ENCODE measurements around the gene TNFSF12.

Gene TNFSF12

DNA sequence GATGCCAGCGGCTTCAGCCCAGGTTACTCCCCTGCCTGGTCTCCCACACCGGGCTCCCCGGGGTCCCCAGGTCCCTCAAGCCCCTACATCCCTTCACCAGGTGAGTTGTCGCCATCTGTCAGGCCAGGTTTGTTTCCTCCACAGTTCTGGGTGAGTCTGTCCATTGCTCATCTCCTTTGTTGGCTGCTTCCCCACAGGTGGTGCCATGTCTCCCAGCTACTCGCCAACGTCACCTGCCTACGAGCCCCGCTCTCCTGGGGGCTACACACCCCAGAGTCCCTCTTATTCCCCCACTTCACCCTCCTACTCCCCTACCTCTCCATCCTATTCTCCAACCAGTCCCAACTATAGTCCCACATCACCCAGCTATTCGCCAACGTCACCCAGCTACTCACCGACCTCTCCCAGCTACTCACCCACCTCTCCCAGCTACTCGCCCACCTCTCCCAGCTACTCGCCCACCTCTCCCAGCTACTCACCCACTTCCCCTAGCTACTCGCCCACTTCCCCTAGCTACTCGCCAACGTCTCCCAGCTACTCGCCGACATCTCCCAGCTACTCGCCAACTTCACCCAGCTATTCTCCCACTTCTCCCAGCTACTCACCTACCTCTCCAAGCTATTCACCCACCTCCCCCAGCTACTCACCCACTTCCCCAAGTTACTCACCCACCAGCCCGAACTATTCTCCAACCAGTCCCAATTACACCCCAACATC, 35.9 kb upstream of the TNFSF12 start:
- no peaks in the 10 kb centered on the region for H3K27me3 ChIP-seq (ENCODE audit: control insufficient read depth, insufficient read depth, low read length)
- H3K4me1 ChIP-seq (ENCODE audit: control insufficient read depth, insufficient read depth, low read length), result no peaks in the 10 kb centered on the region
- H3K4me3 ChIP-seq (ENCODE audit: low read depth, low read length), result no peak overlapping the region
- H3K36me3 ChIP-seq (ENCODE audit: control insufficient read depth, insufficient read depth, low read length), result peaks cover 50% of the 10 kb centered on the region
- H3K9ac ChIP-seq (ENCODE audit: low read depth, low read length), result no peak overlapping the region
- H3K9me3 ChIP-seq (ENCODE audit: control insufficient read depth, insufficient read depth, low read length), result no peaks in the 10 kb centered on the region

DNA sequence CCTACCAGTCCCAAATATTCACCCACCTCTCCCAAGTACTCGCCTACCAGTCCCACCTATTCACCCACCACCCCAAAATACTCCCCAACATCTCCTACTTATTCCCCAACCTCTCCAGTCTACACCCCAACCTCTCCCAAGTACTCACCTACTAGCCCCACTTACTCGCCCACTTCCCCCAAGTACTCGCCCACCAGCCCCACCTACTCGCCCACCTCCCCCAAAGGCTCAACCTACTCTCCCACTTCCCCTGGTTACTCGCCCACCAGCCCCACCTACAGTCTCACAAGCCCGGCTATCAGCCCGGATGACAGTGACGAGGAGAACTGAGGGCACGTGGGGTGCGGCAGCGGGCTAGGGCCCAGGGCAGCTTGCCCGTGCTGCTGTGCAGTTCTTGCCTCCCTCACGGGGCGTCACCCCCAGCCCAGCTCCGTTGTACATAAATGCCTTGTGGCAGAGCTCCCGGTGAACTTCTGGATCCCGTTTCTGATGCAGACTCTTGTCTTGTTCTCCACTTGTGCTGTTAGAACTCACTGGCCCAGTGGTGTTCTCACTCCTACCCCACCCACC, 34.9 kb upstream of the TNFSF12 start:
- peaks cover 44% of the 10 kb centered on the region for H3K36me3 ChIP-seq (ENCODE audit: control insufficient read depth, insufficient read depth, low read length)
- H3K4me1 ChIP-seq (ENCODE audit: control insufficient read depth, insufficient read depth, low read length), result no peaks in the 10 kb centered on the region
- H3K9ac ChIP-seq (ENCODE audit: low read depth, low read length), result no peak overlapping the region
- no peak overlapping the region for H3K4me3 ChIP-seq (ENCODE audit: low read depth, low read length)
- no peaks in the 10 kb centered on the region for H3K9me3 ChIP-seq (ENCODE audit: control insufficient read depth, insufficient read depth, low read length)
- no peaks in the 10 kb centered on the region for H3K27me3 ChIP-seq (ENCODE audit: control insufficient read depth, insufficient read depth, low read length)

DNA sequence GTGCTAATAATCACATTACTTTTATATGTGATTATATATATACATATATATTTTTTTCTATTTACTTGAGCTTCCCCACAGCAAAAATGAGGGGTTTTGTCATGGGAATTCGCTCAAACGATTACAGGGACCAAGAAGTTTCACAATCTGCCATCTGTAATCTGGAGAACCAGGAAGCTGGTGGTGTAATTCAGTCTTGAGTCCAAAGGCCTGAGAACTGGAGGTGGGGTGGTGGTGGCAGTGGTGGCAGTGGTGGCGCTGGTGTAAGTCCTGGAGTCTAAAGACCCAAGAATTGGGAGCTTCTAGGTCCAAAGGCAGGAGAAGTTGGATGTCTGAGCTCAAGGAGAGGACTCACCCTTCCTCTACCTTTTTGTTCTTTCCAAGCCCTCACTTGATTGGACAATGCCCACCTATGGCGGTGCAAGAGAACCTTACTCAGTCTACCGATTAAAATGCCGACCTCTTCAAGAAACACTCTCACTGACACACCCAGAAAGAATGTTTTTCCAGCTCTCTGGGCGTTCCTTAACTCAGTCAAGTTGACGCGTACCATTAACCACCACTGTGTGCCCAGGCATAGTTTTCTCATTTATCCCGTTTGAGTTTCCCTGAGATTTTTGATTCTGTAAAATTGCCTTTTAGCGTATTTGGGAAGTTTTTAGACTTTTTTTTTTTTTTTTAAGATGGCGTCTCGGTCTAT, 32.8 kb upstream of the TNFSF12 start:
- Histone ChIP-seq H3K9me3 (ENCODE audit: control insufficient read depth, insufficient read depth, low read length) (no peaks in the 10 kb centered on the region), H3K36me3 (ENCODE audit: control insufficient read depth, insufficient read depth, low read length) (peaks cover 30% of the 10 kb centered on the region), H3K9ac (ENCODE audit: low read depth, low read length) (no peak overlapping the region), H3K27me3 (ENCODE audit: control insufficient read depth, insufficient read depth, low read length) (no peaks in the 10 kb centered on the region), H3K4me3 (ENCODE audit: low read depth, low read length) (no peak overlapping the region), H3K4me1 (ENCODE audit: control insufficient read depth, insufficient read depth, low read length) (no peaks in the 10 kb centered on the region)

DNA sequence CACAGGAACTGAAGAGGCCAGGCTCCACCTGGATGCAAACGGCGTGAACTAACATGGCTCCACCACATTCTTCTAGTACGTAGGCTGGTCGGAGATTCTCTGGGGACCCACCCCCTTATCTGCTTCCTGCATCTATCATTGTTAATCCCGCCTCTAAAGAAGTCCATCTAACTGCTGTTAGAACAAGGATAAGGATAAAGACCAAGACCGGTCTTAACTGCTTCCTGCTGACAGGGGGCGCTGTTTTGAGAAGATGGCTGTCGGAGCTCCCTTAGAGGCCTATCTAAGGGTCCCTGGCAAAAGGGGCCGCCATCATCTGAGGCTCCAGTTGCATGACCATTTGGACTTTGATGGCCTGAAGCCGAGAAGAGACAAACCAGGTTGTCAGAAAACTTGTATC, 25.8 kb upstream of the TNFSF12 start:
- Histone ChIP-seq H3K27me3 (ENCODE audit: control insufficient read depth, insufficient read depth, low read length) (no peaks in the 10 kb centered on the region), H3K9me3 (ENCODE audit: control insufficient read depth, insufficient read depth, low read length) (no peaks in the 10 kb centered on the region), H3K36me3 (ENCODE audit: control insufficient read depth, insufficient read depth, low read length) (no peaks in the 10 kb centered on the region), H3K9ac (ENCODE audit: low read depth, low read length) (no peak overlapping the region), H3K4me3 (ENCODE audit: low read depth, low read length) (peak overlapping the region; percentile 4), H3K4me1 (ENCODE audit: control insufficient read depth, insufficient read depth, low read length) (no peaks in the 10 kb centered on the region)

DNA sequence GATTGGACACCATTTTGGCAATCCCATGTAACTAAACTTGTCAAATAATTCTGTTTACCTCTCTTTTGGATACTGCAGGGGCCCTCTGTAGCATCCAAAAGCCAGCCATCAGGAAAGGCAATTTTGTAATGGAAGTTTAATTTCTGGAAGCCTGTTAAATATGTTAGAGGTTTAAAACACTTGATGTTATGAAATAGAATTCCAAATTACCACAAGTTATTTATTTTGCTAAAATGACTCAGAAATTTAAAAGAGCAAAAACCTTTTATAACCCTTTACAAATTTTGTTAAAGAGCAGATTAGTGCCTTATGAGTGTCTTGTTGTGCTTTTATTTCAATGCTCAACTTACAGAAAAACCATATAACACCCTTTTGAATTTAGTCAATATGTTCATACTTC, 20.0 kb upstream of the TNFSF12 start:
- H3K36me3 ChIP-seq (ENCODE audit: control insufficient read depth, insufficient read depth, low read length), result no peaks in the 10 kb centered on the region
- H3K4me3 ChIP-seq (ENCODE audit: low read depth, low read length), result no peak overlapping the region
- no peak overlapping the region for H3K9ac ChIP-seq (ENCODE audit: low read depth, low read length)
- no peaks in the 10 kb centered on the region for H3K27me3 ChIP-seq (ENCODE audit: control insufficient read depth, insufficient read depth, low read length)
- H3K9me3 ChIP-seq (ENCODE audit: control insufficient read depth, insufficient read depth, low read length), result no peaks in the 10 kb centered on the region
- H3K4me1 ChIP-seq (ENCODE audit: control insufficient read depth, insufficient read depth, low read length), result no peaks in the 10 kb centered on the region

DNA sequence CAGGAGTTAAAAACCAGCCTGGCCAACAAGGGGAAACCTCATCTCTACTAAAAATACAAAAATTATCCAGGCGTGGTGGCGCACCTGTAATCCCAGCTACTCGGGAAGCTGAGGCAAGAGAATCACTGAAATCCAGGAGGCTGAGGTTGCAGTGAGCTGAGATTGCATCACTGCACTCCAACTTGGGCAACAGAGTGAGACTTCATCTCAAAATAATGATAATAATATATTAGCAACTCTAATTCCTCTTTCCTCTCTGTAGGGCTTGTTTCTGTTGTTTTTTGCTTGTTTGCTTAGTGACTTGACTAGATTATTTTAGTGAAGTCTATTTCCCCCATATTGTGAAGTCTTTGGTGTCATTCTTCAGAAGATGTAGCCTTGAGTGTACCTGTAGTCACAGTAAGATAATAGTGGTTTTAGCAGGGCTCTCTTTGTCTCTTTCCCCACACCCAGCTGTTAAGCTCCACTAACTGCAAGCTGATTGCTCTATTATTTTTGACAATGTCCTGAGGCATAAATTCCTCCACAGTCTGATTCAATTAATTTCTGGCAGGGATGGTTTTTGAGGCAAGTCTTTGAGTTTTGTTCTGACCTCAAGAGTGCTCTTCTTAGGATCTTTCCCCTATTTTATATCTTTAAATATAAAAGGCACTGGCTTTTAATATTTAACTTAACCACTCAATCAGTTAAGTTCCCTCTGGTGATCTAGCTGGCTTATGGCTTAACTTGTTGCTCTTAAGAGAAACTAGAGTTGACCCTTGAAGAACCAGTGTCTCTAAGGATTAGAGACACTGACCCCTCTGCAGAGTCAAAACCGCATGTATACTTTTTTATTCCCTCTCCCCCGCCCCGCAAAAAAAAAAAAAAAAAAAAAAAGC, 18.6 kb upstream of the TNFSF12 start:
- H3K9ac ChIP-seq (ENCODE audit: low read depth, low read length), result no peak overlapping the region
- H3K4me1 ChIP-seq (ENCODE audit: control insufficient read depth, insufficient read depth, low read length), result no peaks in the 10 kb centered on the region
- H3K4me3 ChIP-seq (ENCODE audit: low read depth, low read length), result no peak overlapping the region
- H3K27me3 ChIP-seq (ENCODE audit: control insufficient read depth, insufficient read depth, low read length), result no peaks in the 10 kb centered on the region
- no peaks in the 10 kb centered on the region for H3K36me3 ChIP-seq (ENCODE audit: control insufficient read depth, insufficient read depth, low read length)
- no peaks in the 10 kb centered on the region for H3K9me3 ChIP-seq (ENCODE audit: control insufficient read depth, insufficient read depth, low read length)

DNA sequence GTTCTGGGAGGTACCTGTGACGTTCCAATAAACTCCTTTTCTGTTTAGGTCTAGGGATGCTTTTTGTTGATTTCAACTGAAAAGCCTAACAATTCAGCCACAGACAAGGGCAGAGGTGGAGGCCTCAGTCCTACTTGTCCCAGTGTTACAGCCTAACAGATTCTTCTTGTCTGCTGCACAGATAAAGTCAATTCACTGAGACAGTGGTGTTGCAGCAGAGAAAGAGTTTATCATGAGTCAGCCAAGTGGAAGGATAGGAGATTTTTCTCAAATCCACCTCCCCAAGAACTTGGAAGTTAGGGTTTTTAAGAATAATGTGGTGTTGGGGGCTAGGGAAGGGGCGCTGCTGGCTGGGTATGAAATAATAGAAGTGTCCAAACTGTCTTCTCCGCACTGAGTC, 10.8 kb upstream of the TNFSF12 start:
- H3K4me1 ChIP-seq (ENCODE audit: control insufficient read depth, insufficient read depth, low read length), result no peaks in the 10 kb centered on the region
- H3K9ac ChIP-seq (ENCODE audit: low read depth, low read length), result no peak overlapping the region
- peaks cover 4% of the 10 kb centered on the region for H3K9me3 ChIP-seq (ENCODE audit: control insufficient read depth, insufficient read depth, low read length)
- H3K36me3 ChIP-seq (ENCODE audit: control insufficient read depth, insufficient read depth, low read length), result no peaks in the 10 kb centered on the region
- no peak overlapping the region for H3K4me3 ChIP-seq (ENCODE audit: low read depth, low read length)
- no peaks in the 10 kb centered on the region for H3K27me3 ChIP-seq (ENCODE audit: control insufficient read depth, insufficient read depth, low read length)

DNA sequence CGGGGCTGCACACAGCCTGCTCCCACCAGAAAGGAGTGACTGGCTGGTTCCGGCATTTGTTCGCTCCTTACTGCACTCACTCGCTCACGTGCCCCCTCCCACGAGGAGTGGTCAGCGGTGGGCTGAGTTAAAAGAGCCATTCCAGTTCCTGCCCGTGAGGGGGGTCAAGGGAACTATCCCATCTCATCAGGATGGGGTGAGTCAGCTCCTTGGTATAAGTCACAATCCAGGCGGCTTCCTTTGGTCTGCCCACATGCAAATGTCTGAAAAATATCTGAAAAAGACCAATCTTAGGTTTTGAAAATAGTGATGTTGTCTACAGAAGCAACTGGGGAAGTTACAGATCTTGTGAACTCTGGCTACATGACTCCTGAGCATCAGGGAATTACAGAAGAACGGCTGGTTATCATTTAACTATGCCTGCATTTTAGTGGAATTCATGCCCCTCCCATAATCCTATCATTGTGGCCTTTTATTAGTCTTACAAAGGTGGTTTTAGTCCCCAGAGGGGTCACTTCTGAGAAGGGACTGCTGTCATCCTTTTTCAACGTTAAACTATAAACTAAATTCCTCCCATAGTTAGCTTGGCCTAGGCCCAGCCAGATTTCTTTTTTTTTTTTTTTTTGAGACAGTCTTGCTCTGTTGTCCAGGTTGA, 9.8 kb upstream of the TNFSF12 start:
- no peak overlapping the region for H3K4me3 ChIP-seq (ENCODE audit: low read depth, low read length)
- H3K9ac ChIP-seq (ENCODE audit: low read depth, low read length), result no peak overlapping the region
- H3K4me1 ChIP-seq (ENCODE audit: control insufficient read depth, insufficient read depth, low read length), result no peaks in the 10 kb centered on the region
- peaks cover 4% of the 10 kb centered on the region for H3K9me3 ChIP-seq (ENCODE audit: control insufficient read depth, insufficient read depth, low read length)
- no peaks in the 10 kb centered on the region for H3K36me3 ChIP-seq (ENCODE audit: control insufficient read depth, insufficient read depth, low read length)
- peaks cover 4% of the 10 kb centered on the region for H3K27me3 ChIP-seq (ENCODE audit: control insufficient read depth, insufficient read depth, low read length)

DNA sequence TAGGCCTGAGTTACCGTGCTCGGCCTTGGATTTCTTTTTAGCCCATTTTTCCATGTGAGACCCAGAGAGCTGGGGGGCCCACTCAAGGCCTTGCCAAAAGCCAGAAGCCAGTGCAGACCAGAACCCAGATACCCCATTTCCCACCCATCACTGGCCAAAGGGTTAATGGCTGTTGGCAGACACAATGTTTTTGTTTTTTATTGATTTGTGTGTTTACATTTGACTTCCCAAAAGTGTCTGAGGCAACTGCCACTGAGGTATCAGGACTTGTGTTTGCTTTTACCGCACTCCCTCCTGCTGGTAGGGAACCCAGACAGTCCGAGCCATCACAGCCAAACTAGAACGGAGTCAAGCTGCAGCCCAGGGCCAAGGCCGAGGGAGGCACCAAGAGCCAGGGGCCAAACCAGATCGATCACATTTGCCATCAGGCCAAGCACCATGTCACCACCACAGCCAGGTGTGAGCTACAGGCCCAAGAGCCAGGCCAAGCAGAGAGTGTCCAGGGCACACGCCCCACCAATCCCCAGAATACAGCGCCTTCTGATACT, 7.7 kb upstream of the TNFSF12 start:
- no peak overlapping the region for H3K4me3 ChIP-seq (ENCODE audit: low read depth, low read length)
- peaks cover 4% of the 10 kb centered on the region for H3K9me3 ChIP-seq (ENCODE audit: control insufficient read depth, insufficient read depth, low read length)
- no peaks in the 10 kb centered on the region for H3K36me3 ChIP-seq (ENCODE audit: control insufficient read depth, insufficient read depth, low read length)
- no peak overlapping the region for H3K9ac ChIP-seq (ENCODE audit: low read depth, low read length)
- H3K4me1 ChIP-seq (ENCODE audit: control insufficient read depth, insufficient read depth, low read length), result no peaks in the 10 kb centered on the region
- peaks cover 4% of the 10 kb centered on the region for H3K27me3 ChIP-seq (ENCODE audit: control insufficient read depth, insufficient read depth, low read length)

DNA sequence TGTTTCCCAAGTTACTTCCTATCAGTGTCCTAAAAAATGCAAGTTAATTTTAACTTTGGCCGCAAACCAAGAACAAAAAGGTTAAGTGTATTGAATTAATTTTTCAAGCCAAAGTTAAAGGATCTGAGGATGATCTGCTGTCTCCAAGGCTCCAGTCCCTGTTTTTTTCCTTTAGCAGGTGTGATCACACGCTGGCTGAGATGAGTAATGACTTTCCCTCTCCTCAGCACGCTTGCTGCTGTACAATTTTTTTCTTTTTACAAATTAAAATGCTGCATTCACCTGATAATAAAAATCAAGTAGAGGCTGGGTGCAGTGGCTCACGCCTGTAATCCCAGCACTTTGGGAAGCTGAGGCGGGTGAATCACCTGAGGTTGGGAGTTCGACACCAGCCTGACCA, 3.9 kb upstream of the TNFSF12 start:
- Histone ChIP-seq H3K9me3 (ENCODE audit: control insufficient read depth, insufficient read depth, low read length) (no peaks in the 10 kb centered on the region), H3K4me1 (ENCODE audit: control insufficient read depth, insufficient read depth, low read length) (no peaks in the 10 kb centered on the region), H3K36me3 (ENCODE audit: control insufficient read depth, insufficient read depth, low read length) (no peaks in the 10 kb centered on the region), H3K4me3 (ENCODE audit: low read depth, low read length) (no peak overlapping the region), H3K9ac (ENCODE audit: low read depth, low read length) (no peak overlapping the region), H3K27me3 (ENCODE audit: control insufficient read depth, insufficient read depth, low read length) (peaks cover 9% of the 10 kb centered on the region)

Measured in iPS-15b (cell line).